ENCODE measurements around the gene DLGAP4. TPM values are rescaled to one million over a fixed set of nuclear protein-coding genes. Genes with fewer than 3 reads are reported as not detected.
A peak's percentile ranks its signal among the peaks of the same experiment; 100 is the strongest.

DLGAP4 gene
- total and polyA plus RNA-seq, 2 of the 8 experiments (the other 6 are each of a cell fraction or from before 2014, with no cell fraction given) = 41.2 to 57.2 TPM

GRCh38 chr20:36572701-36573102 is 266.6 kb downstream of the DLGAP4 start:
- H2BK12ac ChIP-seq (ENCODE audit: low read depth, low read length) = peak overlapping the region; percentile 89
- peaks cover 17% of the 10 kb centered on the region for H3K23me2 ChIP-seq (ENCODE audit: low read depth, low read length)
- H2AFZ ChIP-seq (ENCODE audit: low read length) = no peak overlapping the region; the same call in 1 of the 2 replicates
- H3K79me2 ChIP-seq (ENCODE audit: control insufficient read depth in 1 of 2, insufficient read depth in 2 of 2, low read length in 2 of 2) = peaks cover 16 to 49% of the 10 kb centered on the region in 2 experiments
- H3K14ac ChIP-seq (ENCODE audit: insufficient read length) = no peak overlapping the region
- H2AK5ac ChIP-seq (ENCODE audit: low read depth, low read length) = peak overlapping the region; percentile 86
- TF ChIP-seq TAF1 (IDR thresholded peaks at IDR 0.05; ENCODE audit: low read depth, low read length) (no peak), EZH2 (IDR thresholded peaks at IDR 0.05; ENCODE audit: low read depth, low read length, severe bottlenecking) (no peak), NANOG (IDR thresholded peaks at IDR 0.05; ENCODE audit: insufficient read depth, low read depth, low read length, poor library complexity, severe bottlenecking) (no peak), USF2 (IDR thresholded peaks at IDR 0.05; ENCODE audit: low read length) (no peak), EP300 (IDR thresholded peaks at IDR 0.05; ENCODE audit: borderline replicate concordance in 1 of 2, low read depth in 2 of 2, low read length in 2 of 2) (no peak), POLR2A (IDR thresholded peaks at IDR 0.05; ENCODE audit: control extremely low read depth in 1 of 2, low read depth in 2 of 2, low read length in 2 of 2) (peak in 1 of 2 experiments; percentile 61; a peak in 2 of 3 replicates), JUND (IDR thresholded peaks at IDR 0.05; ENCODE audit: low read length) (no peak), TCF12 (IDR thresholded peaks at IDR 0.05; ENCODE audit: low read depth, low read length) (no peak)
- no peaks in the 10 kb centered on the region; a peak in 1 of 8 replicates for H3K36me3 ChIP-seq (ENCODE audit: control insufficient read depth in 2 of 4, insufficient read depth in 4 of 4, low read length in 3 of 4)
- H3K79me1 ChIP-seq (ENCODE audit: low read depth, low read length) = peaks cover 2% of the 10 kb centered on the region
- peak overlapping the region; percentile 42 to 98 (median 62) for H3K4me3 ChIP-seq (ENCODE audit: extremely low read depth in 1 of 4, insufficient read depth in 2 of 4, low read depth in 3 of 4, low read length in 4 of 4)
- H4K91ac ChIP-seq (replicated peaks; ENCODE audit: insufficient read length, low read length) = peak overlapping the region; percentile 54
- H3K4me1 ChIP-seq (replicated peaks in 1 of 4; ENCODE audit: control insufficient read depth in 3 of 4, insufficient read depth in 4 of 4, low read length in 3 of 4) = peaks cover 14 to 31% (median 18%) of the 10 kb centered on the region in 4 experiments
- DNase-seq (ENCODE audit: low read depth in 1 of 2, low spot score in 2 of 2) = no peak
- H3K4ac ChIP-seq (replicated peaks; ENCODE audit: insufficient read length, low read depth, low read length) = peak overlapping the region; percentile 54
- H3K9ac ChIP-seq (replicated peaks in 1 of 4; ENCODE audit: extremely low read depth in 1 of 4, low read depth in 3 of 4, low read length in 3 of 4) = peak overlapping the region in 3 of 4 experiments; percentile 73 to 83 (median 78); a peak in 6 of 7 replicates
- WGBS, 2 experiments (ENCODE audit: extremely low coverage in 1 of 2, insufficient coverage in 1 of 2, insufficient read length in 1 of 2, insufficient replicate concordance in 2 of 2, low coverage in 1 of 2, low lambda C conversion rate in 2 of 2, missing lambda C conversion rate in 1 of 2) = 7% methylated on average over 20 of the region's 20 CpGs; no CpG with 5 or more reads in 1 of the 2 experiments
- peak overlapping the region; percentile 93 for H2BK5ac ChIP-seq (ENCODE audit: low read depth, low read length)
- H3K27me3 ChIP-seq (replicated peaks in 1 of 4; ENCODE audit: control insufficient read depth in 3 of 4, extremely low read depth in 1 of 4, insufficient read depth in 3 of 4, low read length in 3 of 4) = no peaks in the 10 kb centered on the region
- H2BK15ac ChIP-seq (ENCODE audit: low read length) = peak overlapping the region; percentile 99; the same call in 1 of the 2 replicates
- peak overlapping the region; percentile 100 for H3K18ac ChIP-seq (ENCODE audit: extremely low read depth, low read length)
- H4K20me1 ChIP-seq (replicated peaks in 1 of 2; ENCODE audit: control insufficient read depth in 1 of 2, insufficient read depth in 2 of 2, low read length in 2 of 2) = peaks cover 0 to 4% of the 10 kb centered on the region in 2 experiments
- H2BK120ac ChIP-seq (replicated peaks; ENCODE audit: low read depth, low read length) = peak overlapping the region; percentile 98
- CTCF ChIA-PET (ENCODE audit: partially characterized antibody) = interaction anchor here (1.7 to 18.0 kb wide), 3 partner anchors 13 to 33 kb away, joined by 6 to 202 read pairs (median 42); partner anchors contain the start of gene RAB5IF
- peak overlapping the region; percentile 10; the same call in 1 of the 2 replicates for H2BK20ac ChIP-seq (ENCODE audit: low read length)
- POLR2A ChIA-PET (ENCODE audit: partially characterized antibody) = interaction anchor here (0.6 to 17.6 kb wide), 9 partner anchors 12 to 771 kb away, joined by 3 to 388 read pairs (median 5); partner anchors contain the start of gene RAB5IF
- peak overlapping the region; percentile 98; the same call in 1 of the 2 replicates for H4K8ac ChIP-seq (ENCODE audit: extremely low read depth, insufficient read depth, low read length)
- peak overlapping the region; percentile 55 for H4K5ac ChIP-seq (ENCODE audit: insufficient read length, low read depth, low read length)
- H3K4me2 ChIP-seq (ENCODE audit: insufficient read depth in 1 of 2, low read depth in 2 of 2, low read length in 2 of 2) = peak overlapping the region; percentile 98 to 99
- FAIRE-seq = no peak
- peak overlapping the region; percentile 95 for H3K56ac ChIP-seq (replicated peaks; ENCODE audit: insufficient read length, low read depth, low read length)
- H3K23ac ChIP-seq (ENCODE audit: insufficient read length) = no peak overlapping the region
- H3K9me3 ChIP-seq (ENCODE audit: insufficient read depth in 2 of 2, low read depth in 1 of 2, low read length in 1 of 2) = no peaks in the 10 kb centered on the region
- peak overlapping the region; percentile 85 for H3K27ac ChIP-seq (ENCODE audit: low read depth, low read length)

Data from H1 (cell line).